Muscle layer of colon (tissue), 2 donors: ENCODE results near the gene KRTAP10-4.

Source experiments
- H3K27ac ChIP-seq: one replicate; pipeline ENCODE4 v1.7.0; 2013; ENCODE audit warnings: low read depth, mild to moderate bottlenecking, low read length, moderate library complexity
- H3K27me3 ChIP-seq, 2 donors: one replicate each; pipeline ENCODE4 v1.7.0; 2013; ENCODE audit warnings: low read length in 2 of 2, mild to moderate bottlenecking in 2 of 2; ENCODE audit not compliant: insufficient read depth in 2 of 2, control insufficient read depth in 1 of 2
- H3K36me3 ChIP-seq: one replicate; pipeline ENCODE4 v1.7.0; 2013; ENCODE audit warnings: mild to moderate bottlenecking, low read length; ENCODE audit not compliant: insufficient read depth
- H3K4me1 ChIP-seq: one replicate; pipeline ENCODE4 v1.7.0; 2013; ENCODE audit warnings: mild to moderate bottlenecking, low read length; ENCODE audit not compliant: insufficient read depth
- H3K4me3 ChIP-seq, 2 donors: one replicate each; pipeline ENCODE4 v1.7.0; 2013; ENCODE audit warnings: low read length in 2 of 2, low read depth in 1 of 2, mild to moderate bottlenecking in 1 of 2, moderate library complexity in 1 of 2
- H3K9ac ChIP-seq: one replicate; pipeline ENCODE4 v1.7.0; 2013; ENCODE audit warnings: low read length
- H3K9me3 ChIP-seq: one replicate; pipeline ENCODE4 v1.7.0; 2013; ENCODE audit warnings: mild to moderate bottlenecking, low read length
- donor health status: abdominal sarcoma.
- donor health status: Adenocarcinoma of cecum.

The KRTAP10-4 gene

GRCh38 chr21:44568261-44568660 is 5.3 kb upstream of the KRTAP10-4 start:
- Histone ChIP-seq H3K9ac (no peak overlapping the region), H3K27ac (no peak overlapping the region), H3K4me1 (no peaks in the 10 kb centered on the region), H3K27me3 (no peaks in the 10 kb centered on the region), H3K4me3 (no peak overlapping the region), H3K36me3 (no peaks in the 10 kb centered on the region), H3K9me3 (peaks cover 3% of the 10 kb centered on the region)

- H3K27ac ChIP-seq: no peak overlapping the region
- H3K4me1 ChIP-seq: no peaks in the 10 kb centered on the region
- no peaks in the 10 kb centered on the region for H3K36me3 ChIP-seq
- H3K9me3 ChIP-seq: peaks cover under 1% of the 10 kb centered on the region
- H3K27me3 ChIP-seq: no peaks in the 10 kb centered on the region
- H3K9ac ChIP-seq: no peak overlapping the region
- no peak overlapping the region for H3K4me3 ChIP-seq
Observed at GRCh38 chr21:44568667-44569556, 4.6 kb upstream of the KRTAP10-4 start.

GRCh38 chr21:44569861-44570517 is 3.5 kb upstream of the KRTAP10-4 start:
- Histone ChIP-seq H3K27me3 (no peaks in the 10 kb centered on the region), H3K36me3 (no peaks in the 10 kb centered on the region), H3K9ac (no peak overlapping the region), H3K9me3 (no peaks in the 10 kb centered on the region), H3K4me3 (no peak overlapping the region), H3K27ac (no peak overlapping the region), H3K4me1 (no peaks in the 10 kb centered on the region)

GRCh38 chr21:44571296-44571695 is 2.2 kb upstream of the KRTAP10-4 start:
- Histone ChIP-seq H3K27me3 (no peaks in the 10 kb centered on the region), H3K4me1 (no peaks in the 10 kb centered on the region), H3K36me3 (no peaks in the 10 kb centered on the region), H3K9me3 (no peaks in the 10 kb centered on the region), H3K9ac (no peak overlapping the region), H3K4me3 (no peak overlapping the region), H3K27ac (no peak overlapping the region)

- no peaks in the 10 kb centered on the region for H3K9me3 ChIP-seq
- no peaks in the 10 kb centered on the region for H3K27me3 ChIP-seq
- H3K4me1 ChIP-seq: no peaks in the 10 kb centered on the region
- H3K9ac ChIP-seq: no peak overlapping the region
- no peaks in the 10 kb centered on the region for H3K36me3 ChIP-seq
- H3K4me3 ChIP-seq: no peak overlapping the region
- H3K27ac ChIP-seq: no peak overlapping the region
Observed at GRCh38 chr21:44571844-44572782, 1.4 kb upstream of the KRTAP10-4 start.

GRCh38 chr21:44572959-44573583 is 458 bp upstream of the KRTAP10-4 start:
- no peak overlapping the region for H3K9ac ChIP-seq
- H3K4me3 ChIP-seq: no peak overlapping the region
- no peaks in the 10 kb centered on the region for H3K36me3 ChIP-seq
- no peak overlapping the region for H3K27ac ChIP-seq
- H3K9me3 ChIP-seq: no peaks in the 10 kb centered on the region
- no peaks in the 10 kb centered on the region for H3K27me3 ChIP-seq
- H3K4me1 ChIP-seq: no peaks in the 10 kb centered on the region

GRCh38 chr21:44574457-44575306 is 1.2 kb downstream of the KRTAP10-4 start:
- no peak overlapping the region for H3K4me3 ChIP-seq
- no peaks in the 10 kb centered on the region for H3K9me3 ChIP-seq
- no peak overlapping the region for H3K9ac ChIP-seq
- H3K4me1 ChIP-seq: no peaks in the 10 kb centered on the region
- H3K27me3 ChIP-seq: peaks cover 0 to 7% of the 10 kb centered on the region in 2 donors
- no peaks in the 10 kb centered on the region for H3K36me3 ChIP-seq
- no peak overlapping the region for H3K27ac ChIP-seq

- H3K4me1 ChIP-seq: no peaks in the 10 kb centered on the region
- peaks cover 0 to 7% of the 10 kb centered on the region in 2 donors for H3K27me3 ChIP-seq
- no peaks in the 10 kb centered on the region for H3K36me3 ChIP-seq
- no peak overlapping the region for H3K27ac ChIP-seq
- no peak overlapping the region for H3K4me3 ChIP-seq
- no peaks in the 10 kb centered on the region for H3K9me3 ChIP-seq
- no peak overlapping the region for H3K9ac ChIP-seq
Observed at GRCh38 chr21:44575307-44576024, 1.9 kb downstream of the KRTAP10-4 start.

GRCh38 chr21:44576025-44576420 is 2.5 kb downstream of the KRTAP10-4 start:
- Histone ChIP-seq H3K9ac (no peak overlapping the region), H3K9me3 (no peaks in the 10 kb centered on the region), H3K4me3 (no peak overlapping the region), H3K27ac (no peak overlapping the region), H3K4me1 (no peaks in the 10 kb centered on the region), H3K36me3 (no peaks in the 10 kb centered on the region), H3K27me3 (peaks cover 0 to 7% of the 10 kb centered on the region in 2 donors)
